HG03378 (cell line): ENCODE results near the gene MITF.

Experiments used
- ATAC-seq: cut with Tn5 transposase; IDR thresholded peaks from one replicate; pipeline ENCODE4 v1.9.1; 2021; ENCODE audit warnings: mild to moderate bottlenecking, moderate library complexity; ENCODE audit not compliant: unreplicated experiment

MITF gene

DNA sequence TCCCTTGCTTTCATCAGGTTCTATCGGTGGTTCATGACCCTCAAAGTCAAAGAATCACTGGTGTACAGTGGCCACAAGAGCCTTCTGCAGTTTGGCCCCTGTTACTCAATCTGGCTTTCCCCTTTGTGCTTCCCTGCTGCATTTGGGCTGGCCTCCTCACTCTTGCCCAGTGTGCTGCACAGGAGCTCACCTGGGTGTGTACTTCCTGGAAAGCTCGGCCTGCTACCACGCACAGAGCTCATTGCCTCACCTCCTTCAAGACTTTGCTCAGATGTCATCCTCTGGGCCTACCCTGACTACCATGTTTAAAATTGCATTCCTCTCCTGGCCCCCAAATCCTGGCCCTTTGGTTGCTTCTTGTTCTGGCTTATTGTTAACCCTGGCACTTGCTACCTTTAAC, 90.9 kb downstream of the MITF start:
- ATAC-seq = no peak

DNA sequence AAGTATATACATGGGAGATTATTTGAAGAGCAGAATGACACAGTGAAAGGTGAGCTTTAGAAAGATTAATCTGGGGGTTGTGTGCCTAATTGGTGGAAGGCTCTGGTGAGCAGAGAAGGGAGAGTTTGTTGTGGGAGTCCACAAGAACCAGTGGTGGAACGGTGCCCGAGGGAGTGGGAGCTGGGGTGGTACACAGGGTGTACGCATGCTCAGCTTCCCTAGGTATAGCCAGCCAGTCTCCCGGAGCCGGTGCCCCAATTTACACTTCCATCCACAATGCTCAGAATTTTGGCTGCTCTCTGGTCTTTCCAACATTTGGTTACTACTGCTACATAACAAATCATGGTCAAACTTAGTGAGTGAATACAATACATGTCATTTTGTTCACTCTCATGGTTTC, 92.5 kb downstream of the MITF start:
- ATAC-seq = no peak

DNA sequence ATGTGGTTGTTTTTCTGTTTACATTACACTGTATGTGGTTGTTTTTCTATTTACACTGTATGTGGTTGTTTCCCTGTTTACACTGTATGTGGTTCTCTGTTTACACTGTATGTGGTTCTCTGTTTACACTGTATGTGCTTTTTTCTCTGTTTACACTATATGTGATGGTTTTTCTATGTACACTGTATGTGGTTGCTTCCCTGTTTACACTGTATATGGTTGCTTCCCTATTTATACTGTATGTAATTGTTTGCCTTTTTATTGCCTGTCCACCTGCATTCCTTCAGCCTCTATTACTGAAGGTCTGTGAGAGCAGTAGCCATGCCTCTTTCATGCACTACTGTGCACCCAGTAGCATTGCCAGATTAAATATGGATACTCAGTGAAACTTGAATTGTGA, 94.3 kb downstream of the MITF start:
- ATAC-seq = no peak

DNA sequence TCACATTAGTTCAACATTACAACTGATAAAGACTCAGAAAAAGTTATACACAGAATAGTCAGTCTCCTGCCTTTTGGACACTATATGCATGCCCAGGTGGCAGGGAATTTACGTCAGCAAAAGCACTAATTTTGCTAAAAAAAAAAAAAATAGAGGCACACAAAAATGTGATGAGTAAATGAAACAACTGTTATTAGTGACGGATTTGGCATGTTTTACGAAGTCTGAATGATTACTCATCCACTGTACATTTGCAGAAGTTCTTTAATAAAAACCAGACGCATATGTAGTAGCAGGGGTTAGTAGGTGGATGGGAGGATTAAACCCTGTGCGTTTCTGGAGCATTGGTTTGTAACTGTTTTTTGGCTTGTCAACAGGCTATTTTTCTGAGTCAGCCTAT, 99.0 kb downstream of the MITF start:
- ATAC-seq = no peak

DNA sequence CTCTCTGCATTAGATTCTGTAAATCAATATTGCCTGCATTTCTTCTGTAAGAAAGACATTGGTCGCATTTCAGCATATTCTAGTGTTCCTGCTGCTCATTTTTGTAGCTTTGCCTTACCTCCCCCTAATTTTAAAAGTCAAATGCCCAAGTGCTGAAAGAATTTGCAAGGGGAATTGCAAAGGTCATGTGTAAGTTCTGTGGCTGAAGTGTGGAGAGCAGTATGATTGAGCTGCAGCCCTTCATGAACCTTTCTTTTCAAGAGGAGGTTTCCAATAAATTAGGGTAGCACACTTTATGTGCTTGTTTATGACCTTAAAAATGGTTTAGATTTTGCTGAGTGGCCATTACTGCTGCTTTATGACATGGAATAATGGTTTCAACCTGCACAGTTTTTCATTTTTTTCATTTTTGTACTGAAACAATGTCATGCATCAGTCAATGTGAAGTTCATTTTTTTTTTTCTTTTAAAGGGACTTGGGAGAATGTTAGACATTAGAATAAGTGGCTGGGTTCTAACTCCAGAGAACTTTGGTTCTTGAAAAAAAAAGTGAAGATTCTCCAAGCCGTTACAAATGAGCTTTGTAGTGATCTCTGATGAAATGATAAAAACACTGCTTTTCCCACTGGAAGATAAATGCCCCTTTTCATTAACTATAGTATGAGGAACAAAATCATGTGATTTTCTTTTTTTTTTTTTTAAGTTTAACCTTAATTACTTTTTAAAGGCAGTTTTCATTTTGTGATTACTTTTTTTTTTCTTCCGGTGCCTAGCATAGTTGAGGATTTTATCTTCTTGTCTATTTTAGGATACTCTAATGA, 99.6 kb downstream of the MITF start:
- no peak for ATAC-seq

DNA sequence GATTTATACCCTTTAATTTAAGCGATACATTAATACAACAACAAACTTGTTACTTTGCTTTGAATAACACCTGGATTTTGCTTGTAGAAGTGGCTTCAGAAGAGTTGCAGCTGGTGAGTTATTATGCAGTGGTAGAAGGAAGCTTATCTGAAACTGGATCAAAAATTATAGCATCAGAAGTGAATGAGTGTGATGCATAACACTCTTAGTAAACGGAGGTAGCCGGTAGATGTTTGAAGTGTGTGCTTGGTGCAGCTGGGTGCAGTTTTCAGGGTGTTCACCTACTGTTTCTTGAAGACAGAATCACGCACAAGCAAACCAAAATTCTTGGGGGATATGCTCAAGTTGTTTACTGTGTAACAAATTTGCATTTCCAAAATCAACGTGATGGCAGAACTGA, 103.1 kb downstream of the MITF start:
- no peak for ATAC-seq

DNA sequence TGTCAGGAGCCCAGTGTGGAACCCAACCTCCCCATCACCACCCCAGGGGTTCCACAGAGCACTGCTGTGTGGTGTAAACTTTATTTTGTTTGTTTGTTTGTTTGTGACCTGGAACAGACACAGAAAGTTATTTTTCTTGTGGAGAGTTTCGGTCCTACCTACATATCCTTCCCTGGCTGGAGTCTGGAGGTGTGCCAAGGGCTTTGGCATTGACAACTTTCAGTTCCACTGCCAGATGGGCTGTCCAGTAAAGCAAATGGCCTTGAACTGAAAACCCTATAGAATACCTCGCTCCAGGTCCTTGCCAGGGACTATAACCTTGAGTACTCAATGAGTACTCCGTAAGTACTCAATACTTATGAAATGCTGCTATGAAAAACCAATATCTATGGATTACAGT, 103.5 kb downstream of the MITF start:
- no peak for ATAC-seq

DNA sequence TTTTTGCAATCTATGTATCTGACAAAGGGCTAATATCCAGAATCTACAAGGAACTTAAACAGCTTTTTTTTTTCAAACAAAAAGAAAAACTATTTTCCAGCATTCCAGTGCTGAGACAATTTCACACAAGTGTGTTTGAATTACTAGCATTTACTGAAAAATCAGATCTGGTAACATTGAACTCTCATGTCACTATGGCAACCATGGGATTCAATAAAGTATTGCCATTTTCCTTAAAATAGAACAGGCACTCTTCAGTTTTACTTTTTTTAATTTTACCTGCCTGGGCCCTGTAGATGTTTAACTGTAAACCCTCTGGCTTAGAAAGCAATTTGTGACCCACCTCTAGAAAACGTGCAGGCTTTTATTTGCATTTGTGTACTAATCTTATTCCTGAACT, 105.4 kb downstream of the MITF start:
- ATAC-seq = no peak

DNA sequence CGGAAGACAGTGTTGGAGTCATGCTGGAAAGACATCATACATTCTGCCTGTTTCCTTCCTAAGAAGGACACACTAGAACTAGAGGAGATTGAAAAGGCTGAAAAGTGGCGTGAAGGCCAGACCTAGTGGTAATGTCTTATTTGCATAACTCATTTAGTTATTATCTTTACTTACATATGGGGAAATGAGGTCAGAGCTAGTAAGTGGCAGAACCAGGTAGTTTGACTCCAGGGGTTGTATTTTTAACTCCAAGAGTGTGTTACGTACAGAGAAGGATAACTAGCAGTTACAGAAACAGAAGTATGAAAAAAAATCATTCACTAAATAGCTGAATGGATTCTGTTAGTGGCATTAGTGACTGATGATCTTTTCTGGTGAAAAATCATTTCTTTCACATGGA, 108.0 kb downstream of the MITF start:
- ATAC-seq = no peak

DNA sequence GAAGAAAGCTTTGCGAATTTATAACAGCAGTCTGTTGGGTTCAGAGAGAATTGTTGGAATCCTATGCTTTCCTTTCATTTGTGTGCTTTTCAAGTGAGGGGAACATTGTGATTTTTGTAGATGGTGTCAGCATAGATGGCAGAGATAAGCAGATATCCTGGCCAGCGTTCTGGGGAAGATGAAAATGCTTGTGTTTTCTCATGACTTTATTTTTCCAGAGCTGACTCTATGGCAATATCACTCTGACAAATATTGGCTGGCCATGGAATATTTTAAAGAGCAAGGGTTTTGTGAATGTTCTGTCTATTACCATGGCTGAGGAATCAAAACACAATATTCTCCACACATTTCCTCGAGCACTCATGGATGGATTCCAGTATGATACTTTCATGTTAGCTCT, 108.8 kb downstream of the MITF start:
- no peak for ATAC-seq

DNA sequence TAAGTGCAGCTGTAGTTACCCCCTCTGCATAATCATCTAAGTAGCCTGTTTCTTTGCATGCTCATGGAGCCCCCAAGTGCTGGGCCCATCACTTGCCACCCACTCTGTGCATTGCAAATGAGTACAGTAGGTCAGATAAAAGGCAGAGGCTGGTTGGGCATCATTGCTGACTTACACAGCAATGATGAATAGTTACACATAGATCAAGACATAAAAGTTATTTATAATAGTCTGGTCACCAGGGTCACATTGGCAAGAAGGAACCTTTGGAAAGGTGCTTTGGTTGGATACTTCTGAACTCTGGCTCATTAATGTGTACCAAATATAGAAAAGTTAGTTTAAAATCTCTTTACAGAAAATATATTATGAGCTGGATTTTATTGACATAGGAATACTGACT, 111.6 kb downstream of the MITF start:
- no peak for ATAC-seq

DNA sequence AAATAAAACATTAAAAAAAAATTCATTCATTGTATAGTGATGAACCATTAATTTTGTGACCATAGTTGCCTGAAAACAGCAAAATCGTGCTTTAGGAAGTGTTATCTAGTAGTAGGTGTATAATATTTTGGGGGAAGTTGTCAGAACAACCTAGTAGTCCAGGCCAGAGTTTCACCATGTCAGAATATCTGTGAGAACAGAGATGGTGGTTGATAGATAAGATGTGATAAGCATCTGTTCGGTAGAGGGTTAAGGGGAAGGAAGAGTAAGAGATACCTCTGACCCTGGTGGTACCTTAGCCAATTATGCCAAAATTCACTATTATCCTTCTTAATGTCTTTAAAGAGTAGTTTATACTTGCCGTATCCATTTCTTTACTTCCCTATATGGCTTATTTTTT, 113.8 kb downstream of the MITF start:
- ATAC-seq = no peak

DNA sequence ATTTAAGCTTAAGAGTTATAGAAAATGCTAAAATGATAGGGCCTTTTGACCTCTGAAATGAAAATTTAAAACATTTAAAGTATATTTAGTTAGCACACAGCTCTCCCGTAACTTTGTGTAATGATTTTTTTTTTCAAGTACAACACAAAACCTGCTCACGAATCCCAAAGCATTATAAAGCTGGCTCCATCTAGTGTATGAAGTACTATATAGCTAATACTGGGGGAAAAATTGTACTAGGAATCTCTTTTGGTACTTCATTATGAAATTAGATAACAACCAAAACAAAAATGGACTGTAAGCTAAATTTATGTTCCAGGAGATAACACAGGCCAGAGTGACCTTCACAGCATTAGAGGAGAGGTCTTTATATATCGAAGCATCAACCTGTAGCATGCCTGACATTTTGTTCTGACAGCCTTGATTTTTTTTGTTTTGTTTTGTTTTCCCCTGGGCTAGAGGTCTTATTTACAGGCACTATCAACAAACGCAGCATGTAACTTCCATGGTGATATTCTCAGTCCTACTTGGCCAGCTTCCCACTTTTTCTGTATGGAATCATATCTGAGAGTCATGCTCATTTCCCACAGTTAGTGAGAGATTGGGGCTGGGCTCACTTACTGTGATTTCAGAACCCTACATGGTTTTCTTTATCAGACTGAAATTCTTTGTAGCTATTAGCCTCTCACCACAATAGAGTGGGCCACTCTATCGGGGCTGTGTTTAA, 116.3 kb downstream of the MITF start:
- ATAC-seq = no peak

DNA sequence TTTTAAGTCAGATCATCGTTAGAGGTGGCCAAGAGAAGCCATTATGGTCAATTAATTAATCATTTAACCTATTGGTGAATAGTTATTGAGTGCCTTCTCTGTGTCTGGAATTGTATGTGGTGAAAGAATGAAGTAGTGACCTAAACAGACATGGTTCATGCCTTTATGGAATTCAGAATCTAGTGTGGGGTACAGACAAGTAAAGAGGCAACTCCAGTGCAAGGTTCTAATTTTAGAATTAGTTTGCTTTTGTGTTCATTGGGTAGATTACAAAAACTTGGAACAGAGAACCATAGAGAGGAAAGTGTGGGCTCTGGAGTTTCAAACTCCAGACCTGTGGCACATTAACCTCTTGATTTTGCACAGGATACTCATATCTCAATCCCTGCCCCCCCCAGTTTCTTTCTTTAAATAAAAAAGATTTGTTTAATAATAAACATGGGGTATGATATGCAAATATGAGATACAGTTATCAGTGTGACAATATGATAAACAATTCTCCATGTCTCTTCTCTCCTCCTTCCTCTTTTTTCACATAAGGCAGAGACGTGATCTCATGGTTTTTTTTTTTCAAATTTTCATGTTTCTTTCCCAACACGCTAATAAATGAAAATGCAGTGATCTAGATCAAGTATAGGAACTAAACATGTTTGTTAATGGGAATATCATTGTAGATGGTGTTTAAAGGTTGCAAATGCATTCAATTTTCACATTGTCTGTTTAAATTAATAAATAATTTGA, 117.9 kb downstream of the MITF start:
- no peak for ATAC-seq

DNA sequence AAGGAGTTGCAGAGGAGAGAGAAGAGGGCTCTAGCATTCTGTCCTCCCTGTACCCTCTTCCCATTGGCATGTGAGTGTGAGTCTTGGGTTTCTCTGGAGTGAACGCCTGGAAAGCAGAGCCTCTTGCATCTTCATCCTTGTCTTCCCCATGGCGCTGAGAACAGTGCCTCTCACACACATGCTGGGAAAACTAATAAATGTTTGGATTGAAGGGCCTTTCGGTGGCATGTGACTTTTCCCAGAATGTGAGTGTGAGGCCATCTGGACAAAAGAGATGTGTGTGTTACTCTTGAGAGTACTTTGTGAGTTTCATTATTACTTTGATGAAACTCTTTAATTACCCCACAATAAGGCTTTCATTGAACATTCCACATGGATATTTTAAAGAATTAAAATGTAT, 122.3 kb downstream of the MITF start:
- ATAC-seq = no peak

DNA sequence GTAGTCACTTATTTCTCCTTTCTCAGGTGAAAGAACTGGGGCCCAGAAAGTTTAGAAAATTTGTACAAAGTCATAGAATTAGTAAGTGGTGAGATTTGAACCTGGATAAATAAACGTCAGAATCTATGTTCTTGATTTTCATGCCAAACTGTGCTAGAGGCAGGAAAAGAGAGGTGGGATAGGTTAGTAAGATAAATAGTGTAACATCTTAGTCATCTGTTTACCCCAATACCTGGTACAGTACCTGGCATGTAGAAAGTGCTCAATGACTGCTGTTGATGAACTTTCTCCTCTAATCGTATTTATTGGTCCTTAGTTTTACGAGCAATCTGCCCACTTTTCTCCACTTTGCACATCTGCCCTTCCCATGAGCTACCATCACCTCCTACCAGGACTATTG, 124.9 kb downstream of the MITF start:
- ATAC-seq = no peak

DNA sequence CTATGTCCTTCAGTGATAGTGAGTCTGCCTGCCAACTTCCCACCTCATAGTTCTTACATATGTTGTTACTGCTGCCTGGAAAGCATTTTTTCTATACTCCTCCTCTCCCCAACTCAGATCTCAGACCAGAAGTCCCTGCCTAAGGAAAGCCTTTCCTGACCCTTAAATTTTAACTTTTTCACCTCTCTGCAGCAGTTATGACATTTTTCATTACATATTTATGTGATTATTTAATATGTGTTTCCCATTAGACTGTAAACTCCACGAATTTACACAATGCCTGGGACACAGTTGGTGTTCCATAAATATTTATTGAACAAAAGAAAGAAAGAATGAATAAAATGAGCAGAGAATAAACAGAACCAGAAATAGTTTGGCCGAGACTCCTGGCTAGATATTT, 125.5 kb downstream of the MITF start:
- ATAC-seq = no peak

DNA sequence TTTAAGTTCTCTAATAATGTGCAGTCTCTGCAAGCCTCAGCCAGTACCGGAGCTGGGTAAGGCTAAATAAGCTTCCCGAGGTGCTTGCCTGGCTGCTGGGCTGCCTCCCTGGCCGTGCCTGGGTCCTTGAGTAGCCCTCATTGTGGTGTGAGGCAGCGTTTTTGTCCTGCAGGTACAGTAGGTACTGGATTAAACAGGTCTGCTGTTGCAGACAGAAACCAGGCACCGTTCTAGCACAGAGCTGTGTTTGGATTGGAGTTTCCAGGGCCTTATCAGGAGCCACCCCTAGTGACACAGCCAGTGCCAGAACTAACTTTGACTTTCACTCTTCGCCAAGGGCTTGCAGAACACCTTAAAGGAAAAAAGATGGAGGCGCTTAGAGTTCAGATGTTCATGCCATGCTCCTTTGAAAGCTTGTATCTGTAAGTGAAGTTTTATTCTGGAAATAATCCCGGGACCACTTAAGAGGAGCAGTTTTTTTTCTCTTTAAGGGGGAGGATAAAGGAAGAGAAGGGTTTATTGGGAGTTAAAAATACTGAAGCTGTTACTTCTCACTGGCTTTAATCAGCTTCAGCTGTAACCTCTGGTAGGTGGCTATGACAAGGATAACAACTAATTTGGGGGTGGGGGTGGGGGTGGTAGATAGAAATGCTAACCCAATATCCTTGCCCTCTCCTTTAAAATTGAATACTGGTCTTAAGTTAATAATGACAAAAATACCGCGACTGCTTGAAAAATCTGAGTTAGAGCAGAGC, 126.8 kb downstream of the MITF start:
- ATAC-seq = no peak

DNA sequence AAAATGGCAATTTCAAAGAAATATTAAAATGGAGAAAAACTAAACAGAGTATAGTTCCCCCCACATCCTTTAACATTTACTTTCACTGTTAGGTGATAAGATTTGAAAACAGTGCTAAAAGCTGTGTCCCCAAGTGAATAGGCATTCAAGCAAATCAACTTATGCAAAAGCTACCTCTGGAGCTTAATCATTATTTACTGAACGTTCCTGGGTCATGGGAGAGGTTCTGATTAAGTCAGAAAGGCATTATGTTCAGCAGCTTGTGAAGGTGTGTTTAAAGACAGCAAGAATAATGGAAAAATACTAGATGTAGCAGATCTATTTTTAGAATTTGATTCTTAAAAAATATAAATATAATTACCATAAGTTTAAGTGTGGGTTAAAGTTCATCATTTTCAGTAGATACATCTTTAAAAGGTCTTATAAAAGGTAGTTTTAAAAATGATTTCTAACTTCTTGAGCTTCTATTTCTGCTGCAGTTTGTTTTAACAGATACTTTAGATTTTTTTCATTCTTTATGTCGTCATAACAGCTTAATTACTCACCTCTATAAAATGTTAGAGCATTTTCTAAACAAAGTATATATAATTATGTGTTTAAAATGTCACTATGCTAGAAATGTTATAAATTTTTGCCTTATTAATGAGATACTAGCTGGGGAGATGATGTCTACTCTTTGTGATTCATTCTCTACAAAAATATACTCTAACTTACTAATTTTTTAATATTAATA, 127.9 kb downstream of the MITF start:
- ATAC-seq = no peak

DNA sequence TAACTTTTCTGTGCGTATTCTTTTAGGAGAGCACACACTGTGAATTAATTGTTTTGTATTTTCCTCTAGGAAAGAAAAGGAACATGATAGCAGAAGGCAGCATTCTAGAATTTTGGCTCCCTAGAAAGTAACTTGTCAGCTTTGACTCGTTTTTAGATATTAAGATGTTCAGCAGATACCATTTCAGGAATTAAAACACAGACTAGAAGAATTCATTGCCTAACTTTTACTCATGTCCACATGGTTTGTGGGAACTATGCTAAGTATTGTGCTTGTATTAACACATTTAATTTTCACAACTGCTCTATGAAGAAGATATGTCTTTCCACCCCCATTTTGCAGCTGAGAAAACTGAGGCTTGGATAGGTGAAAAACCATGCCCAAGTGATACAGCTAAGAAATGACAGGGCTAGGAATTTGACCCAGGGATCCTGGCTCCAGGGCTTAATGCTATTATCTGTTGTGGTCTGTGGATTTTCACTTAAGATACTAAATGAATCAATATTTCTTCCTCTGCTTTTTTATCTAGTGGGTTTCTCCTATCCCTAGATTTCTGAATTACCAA, 128.8 kb downstream of the MITF start:
- no peak for ATAC-seq
